Neuronal stem cell (in vitro differentiated cells): ENCODE results near the gene HVCN1. TPM values are rescaled to one million over a fixed set of nuclear protein-coding genes. Genes with fewer than 3 reads are reported as not detected.
"Not testable (repeated sequence)": the region's sequence is repeated elsewhere in the genome, so short reads cannot be mapped to it uniquely, and the experiment has no call there.

Experiments used
- DNase-seq: peaks from one replicate; pipeline ENCODE4 v3.0.0-alpha.2; 2013; ENCODE audit warnings: low spot score
- H2AFZ ChIP-seq: one replicate; pipeline ENCODE4 v1.6.1; 2013; ENCODE audit warnings: mild to moderate bottlenecking, low read length, inconsistent platforms
- H2AK5ac ChIP-seq: 2 replicates; pipeline ENCODE4 v1.6.1; 2013; ENCODE audit warnings: low read depth, mild to moderate bottlenecking, inconsistent platforms, low read length, moderate library complexity, mixed read lengths
- H2BK120ac ChIP-seq: 2 replicates; pipeline ENCODE4 v1.6.1; 2013; ENCODE audit warnings: low read depth, mild to moderate bottlenecking, inconsistent platforms, low read length, moderate library complexity, mixed read lengths
- H2BK12ac ChIP-seq: one replicate; pipeline ENCODE4 v1.6.1; 2013; ENCODE audit warnings: low read length, inconsistent platforms
- H2BK15ac ChIP-seq: 2 replicates; pipeline ENCODE4 v1.6.1; 2013; ENCODE audit warnings: mild to moderate bottlenecking, low read length, inconsistent platforms, mixed read lengths
- H2BK5ac ChIP-seq: one replicate; pipeline ENCODE4 v1.6.1; 2013; ENCODE audit warnings: inconsistent platforms, mild to moderate bottlenecking, low read length, moderate library complexity
- H3K14ac ChIP-seq: one replicate; pipeline ENCODE4 v1.6.1; 2013; ENCODE audit warnings: low read length, inconsistent platforms
- H3K18ac ChIP-seq: 2 replicates; pipeline ENCODE4 v1.6.1; 2013; ENCODE audit warnings: low read length, inconsistent platforms
- H3K23ac ChIP-seq: 2 replicates; pipeline ENCODE4 v1.6.1; 2013; ENCODE audit warnings: low read depth, mild to moderate bottlenecking, mixed read lengths, low read length, inconsistent platforms; ENCODE audit not compliant: poor library complexity
- H3K27ac ChIP-seq: replicated peaks from 3 replicates; pipeline ENCODE4 v1.5.1; 2013; ENCODE audit warnings: low read length, inconsistent platforms
- H3K27me3 ChIP-seq, 3 experiments: 2 replicates each; pipeline ENCODE4 v1.6.1; 2013; ENCODE audit warnings: low read length in 3 of 3, mild to moderate bottlenecking in 2 of 3, inconsistent platforms in 1 of 3, low read depth in 1 of 3, mixed read lengths in 1 of 3, moderate library complexity in 1 of 3; ENCODE audit not compliant: control insufficient read depth in 3 of 3, insufficient read depth in 3 of 3
- H3K36me3 ChIP-seq, 2 donors: replicated peaks in 1 of 2; 2 replicates each; pipeline ENCODE4 v1.6.1; 2013; ENCODE audit warnings: low read length in 2 of 2; ENCODE audit not compliant: control insufficient read depth in 2 of 2, insufficient read depth in 2 of 2
- H3K4ac ChIP-seq: 2 replicates; pipeline ENCODE4 v1.6.1; 2013; ENCODE audit warnings: inconsistent platforms, mild to moderate bottlenecking, low read length, moderate library complexity
- H3K4me1 ChIP-seq, 2 donors: 1 replicate in 1 of 2; 2 replicates in 1 of 2; pipeline ENCODE4 v1.6.1; 2013; ENCODE audit warnings: low read length in 2 of 2, low read depth in 1 of 2; ENCODE audit not compliant: control insufficient read depth in 2 of 2, insufficient read depth in 1 of 2
- H3K4me2 ChIP-seq: one replicate; pipeline ENCODE4 v1.6.1; 2013; ENCODE audit warnings: mild to moderate bottlenecking, low read length, inconsistent platforms; ENCODE audit not compliant: insufficient read depth, poor library complexity, severe bottlenecking
- H3K4me3 ChIP-seq, 2 donors: 2 replicates each; pipeline ENCODE4 v1.5.1; 2013; ENCODE audit warnings: low read length in 2 of 2, mild to moderate bottlenecking in 2 of 2, inconsistent platforms in 1 of 2, moderate library complexity in 1 of 2
- H3K79me1 ChIP-seq: one replicate; pipeline ENCODE4 v1.6.1; 2013; ENCODE audit warnings: low read depth, mild to moderate bottlenecking, inconsistent platforms, low read length, moderate library complexity
- H3K9ac ChIP-seq: one replicate; pipeline ENCODE4 v1.6.1; 2013; ENCODE audit warnings: mild to moderate bottlenecking, low read depth, low read length, inconsistent platforms; ENCODE audit not compliant: poor library complexity
- H3K9me3 ChIP-seq, 2 donors: replicated peaks in 1 of 2; 2 replicates each; pipeline versions ENCODE3 to v1.6.1; 2013; ENCODE audit warnings: low read length in 2 of 2, mild to moderate bottlenecking in 2 of 2, inconsistent platforms in 1 of 2, low read depth in 1 of 2, mixed read lengths in 1 of 2, moderate library complexity in 1 of 2; ENCODE audit not compliant: control insufficient read depth in 2 of 2, insufficient read depth in 1 of 2
- H4K8ac ChIP-seq: one replicate; pipeline ENCODE4 v1.6.1; 2013; ENCODE audit warnings: low read depth, mild to moderate bottlenecking, inconsistent platforms, low read length, moderate library complexity
- H4K91ac ChIP-seq: one replicate; pipeline ENCODE4 v1.6.1; 2013; ENCODE audit warnings: low read length, low read depth, mild to moderate bottlenecking, inconsistent platforms; ENCODE audit not compliant: poor library complexity
- WGBS, 2 donors: extraction: QIAGEN DNeasy Blood & Tissue Kit; methylation state at CpG; one replicate each; pipeline ENCODE4 v1.1.7; 2013; ENCODE audit warnings: missing lambda C conversion rate in 2 of 2, mixed read lengths in 1 of 2; ENCODE audit not compliant: insufficient read length in 2 of 2, insufficient replicate concordance in 1 of 2; ENCODE audit errors: extremely low coverage in 2 of 2; 5-methylcytosine and 5-hydroxymethylcytosine counted together
- small RNA-seq: library from polyadenylated mRNA; stranded (forward); fragments of <200 nt; extraction: miRNeasy Mini kit (QIAGEN cat#:217004); gene quantifications from one replicate; pipeline ENCODE3, GENCODE V24; 2013; ENCODE audit not compliant: insufficient read depth

HVCN1 gene

GRCh38 chr12:110602085-110602814, 86.7 kb downstream of the HVCN1 start:
- not testable (repeated sequence) for H3K4me3 ChIP-seq, H3K79me1 ChIP-seq, H2AK5ac ChIP-seq, H3K4ac ChIP-seq, H2BK12ac ChIP-seq, H3K18ac ChIP-seq, H4K91ac ChIP-seq, H3K9ac ChIP-seq, H4K8ac ChIP-seq, H3K36me3 ChIP-seq, H2BK15ac ChIP-seq, H3K9me3 ChIP-seq, H3K14ac ChIP-seq, H2AFZ ChIP-seq, H3K23ac ChIP-seq, H2BK120ac ChIP-seq, H2BK5ac ChIP-seq, H3K27ac ChIP-seq, H3K27me3 ChIP-seq, H3K4me1 ChIP-seq, H3K4me2 ChIP-seq
- WGBS, 2 donors: no CpG with 5 or more reads among the region's 14 CpGs
- DNase-seq: peak; percentile 31

DNA sequence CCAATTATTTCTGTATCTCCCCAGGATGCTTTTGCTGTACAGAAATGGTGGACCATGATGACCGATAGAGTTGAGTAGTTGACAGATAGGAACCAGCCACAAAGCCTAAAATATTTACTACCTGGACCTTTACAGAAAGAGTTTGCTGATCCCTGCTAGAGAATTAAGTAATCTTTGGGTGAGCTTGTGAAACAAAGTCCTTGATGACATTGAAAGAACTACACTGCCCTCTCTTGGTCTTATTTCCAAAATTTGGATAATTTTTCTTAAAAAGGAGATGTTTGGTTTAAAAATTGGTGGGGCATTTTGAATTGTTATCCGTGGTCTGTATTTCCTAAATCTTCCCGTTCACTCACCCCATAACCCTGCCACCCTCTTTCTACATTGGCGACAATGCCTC, 88.7 kb downstream of the HVCN1 start:
- no peak overlapping the region for H2BK5ac ChIP-seq
- no peak overlapping the region for H3K23ac ChIP-seq
- H3K4me3 ChIP-seq: no peak overlapping the region
- no peak overlapping the region for H3K4me2 ChIP-seq
- no peak overlapping the region for H3K18ac ChIP-seq
- no peaks in the 10 kb centered on the region for H3K9me3 ChIP-seq
- no peak overlapping the region for H2BK120ac ChIP-seq
- H3K27me3 ChIP-seq: no peaks in the 10 kb centered on the region
- H3K4ac ChIP-seq: no peak overlapping the region
- H3K36me3 ChIP-seq: no peaks in the 10 kb centered on the region
- H3K4me1 ChIP-seq: no peaks in the 10 kb centered on the region
- H4K8ac ChIP-seq: no peak overlapping the region
- no peaks in the 10 kb centered on the region for H3K79me1 ChIP-seq
- H3K9ac ChIP-seq: no peak overlapping the region
- H3K14ac ChIP-seq: no peak overlapping the region
- no peak overlapping the region for H3K27ac ChIP-seq
- H2BK15ac ChIP-seq: no peak overlapping the region
- no peak overlapping the region for H2AFZ ChIP-seq
- H4K91ac ChIP-seq: no peak overlapping the region
- DNase-seq: no peak
- WGBS, 2 donors: no CpG with 5 or more reads among the region's 4 CpGs
- H2AK5ac ChIP-seq: no peak overlapping the region
- H2BK12ac ChIP-seq: no peak overlapping the region

DNA sequence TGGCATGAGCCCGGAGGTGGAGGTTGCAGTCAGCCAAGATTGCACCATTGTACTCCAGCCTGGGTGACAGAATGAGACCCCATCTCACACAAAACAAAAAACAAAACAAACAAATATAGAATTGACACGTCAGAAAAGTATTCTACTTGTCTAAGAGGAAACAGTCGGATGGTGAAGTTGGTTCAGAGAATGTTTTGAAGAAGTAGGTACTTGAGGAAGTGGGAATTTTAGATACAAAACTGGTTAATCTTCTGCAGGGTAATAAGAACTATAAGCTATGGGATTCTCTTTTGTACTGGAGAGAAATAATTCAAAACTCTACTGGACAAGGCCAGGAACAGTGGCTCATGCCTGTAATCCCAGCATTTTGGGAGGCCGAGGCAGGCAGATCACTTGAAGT, 89.6 kb downstream of the HVCN1 start:
- no CpG with 5 or more reads among the region's 4 CpGs for WGBS, 2 donors
- DNase-seq: no peak
- Histone ChIP-seq H2BK15ac (no peak overlapping the region), H3K18ac (no peak overlapping the region), H3K14ac (no peak overlapping the region), H2BK12ac (no peak overlapping the region), H4K91ac (no peak overlapping the region), H2BK120ac (no peak overlapping the region), H3K4ac (no peak overlapping the region), H3K27me3 (no peaks in the 10 kb centered on the region), H2AFZ (no peak overlapping the region), H3K36me3 (no peaks in the 10 kb centered on the region), H4K8ac (no peak overlapping the region), H3K4me1 (no peaks in the 10 kb centered on the region), H3K23ac (no peak overlapping the region), H3K9me3 (no peaks in the 10 kb centered on the region), H3K27ac (no peak overlapping the region), H3K9ac (no peak overlapping the region), H3K79me1 (no peaks in the 10 kb centered on the region), H3K4me3 (no peak overlapping the region), H2AK5ac (no peak overlapping the region), H2BK5ac (no peak overlapping the region), H3K4me2 (no peak overlapping the region)

Small RNA genes within 50 kb of the gene (small RNA-seq; reads per million reads assigned to genes)
- not detected for gene RN7SL387P
